ENCODE results near the gene KRT31. TPM values are rescaled to one million over a fixed set of nuclear protein-coding genes. Genes with fewer than 3 reads are reported as not detected.

KRT31 gene
- total and polyA plus RNA-seq, 2 of the 13 experiments (the other 11 are each of a cell fraction or from before 2014, with no cell fraction given) = 0.05 TPM; not detected in 1

GRCh38 chr17:41439375-41439774 is 42.0 kb upstream of the KRT31 start:
- no peak overlapping the region for H3K4me3 ChIP-seq (replicated peaks in 1 of 3; ENCODE audit: insufficient read depth in 1 of 3, low read depth in 2 of 3, low read length in 3 of 3)
- no peak overlapping the region for H3K9ac ChIP-seq (ENCODE audit: insufficient read depth, low read depth, low read length)
- H3K36me3 ChIP-seq (replicated peaks in 1 of 2; ENCODE audit: control insufficient read depth in 1 of 2, insufficient read depth in 2 of 2, low read length in 2 of 2) = no peaks in the 10 kb centered on the region
- H3K9me3 ChIP-seq (ENCODE audit: low read length) = no peaks in the 10 kb centered on the region
- WGBS (ENCODE audit: low lambda C conversion rate) = 0% methylated on average over 4 of the region's 5 CpGs
- intact Hi-C loops (cut with micrococcal nuclease; ENCODE audit: unreplicated experiment) = no loop called here
- H2AFZ ChIP-seq (ENCODE audit: low read length) = no peak overlapping the region
- no TSS peak for BruUV-seq (replicated peaks)
- FAIRE-seq = peak; percentile 67
- H3K79me2 ChIP-seq (ENCODE audit: insufficient read depth, low read length) = no peaks in the 10 kb centered on the region
- no peak overlapping the region for H3K27ac ChIP-seq (ENCODE audit: extremely low read length, insufficient read depth, low read length)
- DNase-seq (ENCODE audit: low spot score) = peak; percentile 76
- POLR2A ChIA-PET = no interaction called here
- H3K4me2 ChIP-seq (ENCODE audit: low read depth, low read length) = no peak overlapping the region
- H4K20me1 ChIP-seq (ENCODE audit: insufficient read depth, low read length) = no peaks in the 10 kb centered on the region
- peaks cover 6% of the 10 kb centered on the region; the same call in 1 of the 2 replicates for H3K4me1 ChIP-seq (ENCODE audit: insufficient read depth, low read length)
- peak; percentile 72 for ATAC-seq
- in situ Hi-C loops (cut with HindIII; ENCODE audit: extremely low pct_ligation_motif_present, low pct_unique_long_range_greater_than_20kb) = no loop called here
- no peaks in the 10 kb centered on the region; a peak in 2 of 5 replicates for H3K27me3 ChIP-seq (ENCODE audit: control insufficient read depth in 1 of 2, insufficient read depth in 2 of 2, low read length in 2 of 2)
- CTCF ChIA-PET (ENCODE audit: low intra/inter-chr PET ratio, low total read pairs) = no interaction called here
- TF ChIP-seq ZFP36 (IDR thresholded peaks at IDR 0.05; ENCODE audit: borderline replicate concordance, low read depth, low read length, partially characterized antibody) (no peak), ZNF34 (CRISPR knock-in tag; IDR thresholded peaks at IDR 0.05; ENCODE audit: borderline replicate concordance) (no peak), PHF8 (CRISPR knock-in tag; IDR thresholded peaks at IDR 0.05) (no peak), FOXA3 (CRISPR knock-in tag; IDR thresholded peaks at IDR 0.05) (0 out of 2 replicates have a peak, but pooled peaks have one; percentile 32), HNF4G (IDR thresholded peaks at IDR 0.05; ENCODE audit: borderline replicate concordance, low read depth, low read length) (0 out of 2 replicates have a peak, but pooled peaks have one; percentile 8), HNF4G (CRISPR knock-in tag; IDR thresholded peaks at IDR 0.05; ENCODE audit: borderline replicate concordance, low read depth) (no peak), DZIP1 (CRISPR knock-in tag; IDR thresholded peaks at IDR 0.05) (no peak), TEAD3 (CRISPR knock-in tag; optimal IDR thresholded peaks at IDR 0.05; ENCODE audit: borderline replicate concordance) (peak; percentile 28), EHMT2 (IDR thresholded peaks at IDR 0.05; ENCODE audit: borderline replicate concordance, low read depth, low read length) (no peak), ZHX2 (IDR thresholded peaks at IDR 0.05; ENCODE audit: low read depth) (no peak), ZHX2 (CRISPR knock-in tag; IDR thresholded peaks at IDR 0.05; ENCODE audit: borderline replicate concordance) (no peak), HMG20B (CRISPR knock-in tag; conservative IDR thresholded peaks at IDR 0.05) (no peak), GABPA (IDR thresholded peaks at IDR 0.05; ENCODE audit: low read depth, low read length) (no peak), GABPA (CRISPR knock-in tag; IDR thresholded peaks at IDR 0.05; ENCODE audit: low read depth) (no peak), SOX13 (IDR thresholded peaks at IDR 0.05) (no peak), SOX13 (CRISPR knock-in tag; conservative IDR thresholded peaks at IDR 0.05 in 1 of 2, IDR thresholded peaks at IDR 0.05 in 1 of 2) (peak in 1 of 2 experiments; percentile 62; a peak in 2 of 4 replicates), ATF4 (CRISPR knock-in tag; IDR thresholded peaks at IDR 0.05) (peak in 1 of 2 experiments; percentile 69; a peak in 1 of 4 replicates)
